Ishikawa (cell line): ENCODE data around the gene SUMO3.

ENCODE experiments used
- CREB1 ChIP-seq: IDR thresholded peaks from 2 replicates; pipeline ENCODE4 v1.6.1; 2012; ENCODE audit warnings: low read depth
- EP300 ChIP-seq: IDR thresholded peaks from 2 replicates; pipeline ENCODE4 v1.6.1; 2012; ENCODE audit warnings: borderline replicate concordance
- FOXM1 ChIP-seq: IDR thresholded peaks from 2 replicates; pipeline ENCODE4 v1.6.1; 2012; ENCODE audit warnings: low read depth, borderline replicate concordance
- RAD21 ChIP-seq: IDR thresholded peaks from 2 replicates; pipeline ENCODE4 v1.6.1; 2012; ENCODE audit warnings: low read depth
- TAF1 ChIP-seq: IDR thresholded peaks from 2 replicates; pipeline ENCODE4 v1.6.1; 2012; ENCODE audit warnings: low read depth, mild to moderate bottlenecking
- TCF12 ChIP-seq: IDR thresholded peaks from 2 replicates; pipeline ENCODE4 v1.6.1; 2012; ENCODE audit warnings: low read depth
- YY1 ChIP-seq: IDR thresholded peaks from 2 replicates; pipeline ENCODE4 v1.6.1; 2012; ENCODE audit warnings: low read depth
- ZBTB7A ChIP-seq: IDR thresholded peaks from 2 replicates; pipeline ENCODE4 v1.6.1; 2012; ENCODE audit warnings: low read depth
- TF ChIP-seq, protein P1 (sequence below): IDR thresholded peaks from 2 replicates; pipeline ENCODE4 v1.6.1; 2012
- TF ChIP-seq, protein P2 (sequence below): IDR thresholded peaks from 2 replicates; pipeline ENCODE4 v1.6.1; 2012; ENCODE audit warnings: low read depth, mild to moderate bottlenecking

- TF ChIP-seq, protein P1, sequence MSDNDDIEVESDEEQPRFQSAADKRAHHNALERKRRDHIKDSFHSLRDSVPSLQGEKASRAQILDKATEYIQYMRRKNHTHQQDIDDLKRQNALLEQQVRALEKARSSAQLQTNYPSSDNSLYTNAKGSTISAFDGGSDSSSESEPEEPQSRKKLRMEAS: no peak
- TF ChIP-seq, protein P2, sequence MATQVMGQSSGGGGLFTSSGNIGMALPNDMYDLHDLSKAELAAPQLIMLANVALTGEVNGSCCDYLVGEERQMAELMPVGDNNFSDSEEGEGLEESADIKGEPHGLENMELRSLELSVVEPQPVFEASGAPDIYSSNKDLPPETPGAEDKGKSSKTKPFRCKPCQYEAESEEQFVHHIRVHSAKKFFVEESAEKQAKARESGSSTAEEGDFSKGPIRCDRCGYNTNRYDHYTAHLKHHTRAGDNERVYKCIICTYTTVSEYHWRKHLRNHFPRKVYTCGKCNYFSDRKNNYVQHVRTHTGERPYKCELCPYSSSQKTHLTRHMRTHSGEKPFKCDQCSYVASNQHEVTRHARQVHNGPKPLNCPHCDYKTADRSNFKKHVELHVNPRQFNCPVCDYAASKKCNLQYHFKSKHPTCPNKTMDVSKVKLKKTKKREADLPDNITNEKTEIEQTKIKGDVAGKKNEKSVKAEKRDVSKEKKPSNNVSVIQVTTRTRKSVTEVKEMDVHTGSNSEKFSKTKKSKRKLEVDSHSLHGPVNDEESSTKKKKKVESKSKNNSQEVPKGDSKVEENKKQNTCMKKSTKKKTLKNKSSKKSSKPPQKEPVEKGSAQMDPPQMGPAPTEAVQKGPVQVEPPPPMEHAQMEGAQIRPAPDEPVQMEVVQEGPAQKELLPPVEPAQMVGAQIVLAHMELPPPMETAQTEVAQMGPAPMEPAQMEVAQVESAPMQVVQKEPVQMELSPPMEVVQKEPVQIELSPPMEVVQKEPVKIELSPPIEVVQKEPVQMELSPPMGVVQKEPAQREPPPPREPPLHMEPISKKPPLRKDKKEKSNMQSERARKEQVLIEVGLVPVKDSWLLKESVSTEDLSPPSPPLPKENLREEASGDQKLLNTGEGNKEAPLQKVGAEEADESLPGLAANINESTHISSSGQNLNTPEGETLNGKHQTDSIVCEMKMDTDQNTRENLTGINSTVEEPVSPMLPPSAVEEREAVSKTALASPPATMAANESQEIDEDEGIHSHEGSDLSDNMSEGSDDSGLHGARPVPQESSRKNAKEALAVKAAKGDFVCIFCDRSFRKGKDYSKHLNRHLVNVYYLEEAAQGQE: no peak
- TF ChIP-seq TAF1 (no peak), CREB1 (no peak), FOXM1 (no peak), YY1 (no peak), EP300 (no peak), ZBTB7A (no peak), TCF12 (no peak), RAD21 (no peak)
Measured at GRCh38 chr21:44791246-44791645, 26.6 kb downstream of the SUMO3 start.
